Measurements from ENCODE around the gene IL34. TPM values are rescaled to one million over a fixed set of nuclear protein-coding genes. Genes with fewer than 3 reads are reported as not detected.

The IL34 gene
- polyA plus RNA-seq (2013), result 0.15 and 0.18 TPM in 2 replicates

- WGBS (ENCODE audit: extremely low coverage, insufficient coverage, insufficient read length), result no CpG with 5 or more reads among the region's 39 CpGs
- no peak within 1 kb of the TSS for H3K23ac ChIP-seq (ENCODE audit: low read length)
Measured at GRCh38 chr16:70646260-70647241, at the start of gene IL34. Gene IL34, plus strand, starts transcription at chr16:70646559. Its CDS starts 389 bp downstream, at chr16:70646948.

DNA sequence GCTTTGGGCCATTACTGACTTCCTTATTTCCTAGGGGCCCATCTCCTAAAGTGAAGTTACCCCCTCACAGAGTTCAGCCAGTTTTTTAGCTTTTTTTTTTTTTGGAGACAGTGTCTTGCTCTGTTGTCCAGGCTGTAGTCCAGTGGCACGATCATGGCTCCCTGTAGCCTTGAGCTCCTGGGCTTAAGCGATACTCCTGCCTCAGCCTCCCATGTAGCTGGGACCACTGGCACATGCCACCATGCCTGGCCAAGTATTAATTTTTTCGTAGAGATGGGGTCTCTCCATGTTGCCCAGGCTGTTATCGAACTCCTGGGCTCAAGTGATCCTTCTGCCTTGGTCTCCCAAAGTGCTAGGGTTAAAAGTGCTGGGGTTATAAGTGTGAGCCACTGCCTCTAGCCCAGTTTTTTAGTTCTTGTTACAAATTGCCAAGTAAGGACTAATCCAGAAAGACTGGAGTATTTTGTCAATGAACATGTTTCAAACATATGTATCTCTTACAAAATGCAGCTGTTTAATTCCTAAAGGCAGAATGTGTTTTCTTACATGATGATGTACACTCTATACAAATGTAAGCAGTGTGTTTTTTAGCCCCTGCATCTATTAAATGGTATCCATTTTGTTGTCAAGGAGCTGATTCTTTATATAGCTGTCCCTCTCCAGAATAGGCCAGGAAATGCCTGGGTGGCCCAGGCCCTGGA, 49.1 kb upstream of the IL34 start:
- no peak overlapping the region for H4K12ac ChIP-seq (ENCODE audit: low read depth, low read length)
- H2AK5ac ChIP-seq (ENCODE audit: low read length), result no peak overlapping the region
- no peaks in the 10 kb centered on the region for H3K9me3 ChIP-seq (ENCODE audit: insufficient read depth, low read depth, low read length)
- no peak overlapping the region for H2BK120ac ChIP-seq (ENCODE audit: insufficient read depth, low read length, poor library complexity)
- no peak overlapping the region for H3K27ac ChIP-seq (ENCODE audit: low read depth, low read length)
- H3K4me3 ChIP-seq (ENCODE audit: low read depth, low read length), result no peak overlapping the region
- no peak for DNase-seq
- H3K23ac ChIP-seq (ENCODE audit: low read length), result no peak overlapping the region
- no peak overlapping the region for H2BK5ac ChIP-seq (ENCODE audit: low read depth, low read length, poor library complexity)
- no peaks in the 10 kb centered on the region for H3K27me3 ChIP-seq (ENCODE audit: insufficient read depth, low read length)
- H3K36me3 ChIP-seq (ENCODE audit: control insufficient read depth in 1 of 2, insufficient read depth in 2 of 2, low read length in 2 of 2), result no peaks in the 10 kb centered on the region
- no peak overlapping the region for H3K9ac ChIP-seq (ENCODE audit: low read length)
- H3K4ac ChIP-seq (ENCODE audit: low read depth, low read length), result no peak overlapping the region
- H3K79me2 ChIP-seq (ENCODE audit: control insufficient read depth, insufficient read depth, low read length, poor library complexity), result no peaks in the 10 kb centered on the region
- no peaks in the 10 kb centered on the region for H3K79me1 ChIP-seq (ENCODE audit: low read length)
- H3K14ac ChIP-seq (ENCODE audit: low read length), result no peak overlapping the region
- H4K91ac ChIP-seq (ENCODE audit: low read depth, low read length), result no peak overlapping the region
- H3K18ac ChIP-seq (ENCODE audit: low read length), result no peak overlapping the region
- no peaks in the 10 kb centered on the region for H3K4me1 ChIP-seq (ENCODE audit: control insufficient read depth in 1 of 2, insufficient read depth in 2 of 2, low read length in 2 of 2)
- H4K8ac ChIP-seq (ENCODE audit: low read depth, low read length), result no peak overlapping the region
- no peak overlapping the region for H2BK12ac ChIP-seq (ENCODE audit: low read length)
- no peak overlapping the region for H3K4me2 ChIP-seq (ENCODE audit: low read length)
- H2AFZ ChIP-seq (ENCODE audit: insufficient read depth, low read length, poor library complexity), result no peak overlapping the region
- WGBS (ENCODE audit: extremely low coverage, insufficient coverage, insufficient read length), result no CpG with 5 or more reads among the region's 4 CpGs

More at GRCh38 chr16:70646260-70647241, at the start of gene IL34:
- Histone ChIP-seq H3K4me2 (ENCODE audit: low read length) (no peak within 1 kb of the TSS), H2AFZ (ENCODE audit: insufficient read depth, low read length, poor library complexity) (no peak within 1 kb of the TSS), H2BK12ac (ENCODE audit: low read length) (no peak within 1 kb of the TSS), H3K4ac (ENCODE audit: low read depth, low read length) (no peak within 1 kb of the TSS), H4K8ac (ENCODE audit: low read depth, low read length) (no peak within 1 kb of the TSS), H3K4me1 (ENCODE audit: control insufficient read depth in 1 of 2, insufficient read depth in 2 of 2, low read length in 2 of 2) (peaks cover 0 to 2% of the 10 kb centered on the region in 2 experiments), H3K27ac (ENCODE audit: low read depth, low read length) (no peak within 1 kb of the TSS), H3K14ac (ENCODE audit: low read length) (no peak within 1 kb of the TSS), H3K18ac (ENCODE audit: low read length) (no peak within 1 kb of the TSS), H3K4me3 (ENCODE audit: low read depth, low read length) (no peak within 1 kb of the TSS), H3K36me3 (ENCODE audit: control insufficient read depth in 1 of 2, insufficient read depth in 2 of 2, low read length in 2 of 2) (peaks cover 0 to 2% of the 10 kb centered on the region in 2 experiments), H4K91ac (ENCODE audit: low read depth, low read length) (no peak within 1 kb of the TSS), H2BK120ac (ENCODE audit: insufficient read depth, low read length, poor library complexity) (no peak within 1 kb of the TSS), H2AK5ac (ENCODE audit: low read length) (no peak within 1 kb of the TSS), H4K12ac (ENCODE audit: low read depth, low read length) (no peak within 1 kb of the TSS), H3K79me1 (ENCODE audit: low read length) (no peaks in the 10 kb centered on the region), H3K9ac (ENCODE audit: low read length) (no peak within 1 kb of the TSS), H3K9me3 (ENCODE audit: insufficient read depth, low read depth, low read length) (peaks cover 4% of the 10 kb centered on the region), H3K27me3 (ENCODE audit: insufficient read depth, low read length) (no peaks in the 10 kb centered on the region), H2BK5ac (ENCODE audit: low read depth, low read length, poor library complexity) (no peak within 1 kb of the TSS), H3K79me2 (ENCODE audit: control insufficient read depth, insufficient read depth, low read length, poor library complexity) (no peaks in the 10 kb centered on the region)
- peak; percentile 96 to 98 for DNase-seq

DNA sequence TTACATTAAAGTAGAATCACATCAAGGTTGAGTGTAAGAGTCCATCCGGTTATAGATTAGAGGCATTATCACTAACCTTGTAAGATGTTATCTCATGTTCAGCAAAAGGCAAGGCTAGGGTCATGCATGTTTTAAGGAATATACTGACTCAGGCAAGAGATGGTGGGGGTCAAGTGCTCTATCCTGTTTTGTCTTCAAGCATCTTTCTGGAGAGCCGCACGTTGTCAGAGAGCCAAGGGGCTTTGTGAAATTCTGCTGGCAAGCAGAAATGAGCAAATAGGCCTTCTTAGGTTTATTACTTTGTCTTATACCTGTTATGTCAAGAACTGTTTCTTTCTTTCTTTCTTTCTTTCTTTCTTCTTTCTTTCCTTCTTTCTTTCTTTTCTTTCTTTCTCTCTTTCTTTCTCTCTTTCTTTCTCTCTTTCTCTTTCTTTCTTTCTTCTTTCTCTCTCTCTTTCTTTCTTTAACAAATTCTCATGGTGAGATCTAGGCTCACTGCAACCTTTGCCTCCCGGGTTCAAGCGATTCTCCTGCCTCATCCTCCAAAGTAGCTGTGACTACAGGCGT, 47.3 kb upstream of the IL34 start:
- Histone ChIP-seq H3K79me1 (ENCODE audit: low read length) (no peaks in the 10 kb centered on the region), H4K12ac (ENCODE audit: low read depth, low read length) (no peak overlapping the region), H2BK120ac (ENCODE audit: insufficient read depth, low read length, poor library complexity) (no peak overlapping the region), H3K27me3 (ENCODE audit: insufficient read depth, low read length) (no peaks in the 10 kb centered on the region), H4K91ac (ENCODE audit: low read depth, low read length) (no peak overlapping the region), H3K18ac (ENCODE audit: low read length) (no peak overlapping the region), H2AFZ (ENCODE audit: insufficient read depth, low read length, poor library complexity) (no peak overlapping the region), H4K8ac (ENCODE audit: low read depth, low read length) (no peak overlapping the region), H3K27ac (ENCODE audit: low read depth, low read length) (no peak overlapping the region), H3K36me3 (ENCODE audit: control insufficient read depth in 1 of 2, insufficient read depth in 2 of 2, low read length in 2 of 2) (no peaks in the 10 kb centered on the region), H3K4me1 (ENCODE audit: control insufficient read depth in 1 of 2, insufficient read depth in 2 of 2, low read length in 2 of 2) (no peaks in the 10 kb centered on the region), H3K4me3 (ENCODE audit: low read depth, low read length) (no peak overlapping the region), H3K9me3 (ENCODE audit: insufficient read depth, low read depth, low read length) (no peaks in the 10 kb centered on the region), H3K23ac (ENCODE audit: low read length) (no peak overlapping the region), H2AK5ac (ENCODE audit: low read length) (no peak overlapping the region), H3K9ac (ENCODE audit: low read length) (no peak overlapping the region), H3K14ac (ENCODE audit: low read length) (no peak overlapping the region), H3K4ac (ENCODE audit: low read depth, low read length) (no peak overlapping the region), H2BK12ac (ENCODE audit: low read length) (no peak overlapping the region), H3K4me2 (ENCODE audit: low read length) (no peak overlapping the region), H3K79me2 (ENCODE audit: control insufficient read depth, insufficient read depth, low read length, poor library complexity) (no peaks in the 10 kb centered on the region), H2BK5ac (ENCODE audit: low read depth, low read length, poor library complexity) (no peak overlapping the region)
- no peak for DNase-seq
- WGBS (ENCODE audit: extremely low coverage, insufficient coverage, insufficient read length), result no CpG with 5 or more reads among the region's 6 CpGs

GRCh38 chr16:70600730-70601129, 45.6 kb upstream of the IL34 start:
- Histone ChIP-seq H3K36me3 (ENCODE audit: control insufficient read depth in 1 of 2, insufficient read depth in 2 of 2, low read length in 2 of 2) (no peaks in the 10 kb centered on the region), H3K4ac (ENCODE audit: low read depth, low read length) (no peak overlapping the region), H3K9me3 (ENCODE audit: insufficient read depth, low read depth, low read length) (no peaks in the 10 kb centered on the region), H3K4me1 (ENCODE audit: control insufficient read depth in 1 of 2, insufficient read depth in 2 of 2, low read length in 2 of 2) (no peaks in the 10 kb centered on the region), H3K23ac (ENCODE audit: low read length) (no peak overlapping the region), H3K27ac (ENCODE audit: low read depth, low read length) (no peak overlapping the region), H4K12ac (ENCODE audit: low read depth, low read length) (no peak overlapping the region), H2AFZ (ENCODE audit: insufficient read depth, low read length, poor library complexity) (no peak overlapping the region), H2BK12ac (ENCODE audit: low read length) (no peak overlapping the region), H3K4me2 (ENCODE audit: low read length) (no peak overlapping the region), H3K9ac (ENCODE audit: low read length) (no peak overlapping the region), H3K27me3 (ENCODE audit: insufficient read depth, low read length) (no peaks in the 10 kb centered on the region), H4K8ac (ENCODE audit: low read depth, low read length) (no peak overlapping the region), H2BK120ac (ENCODE audit: insufficient read depth, low read length, poor library complexity) (no peak overlapping the region), H2BK5ac (ENCODE audit: low read depth, low read length, poor library complexity) (no peak overlapping the region), H3K79me2 (ENCODE audit: control insufficient read depth, insufficient read depth, low read length, poor library complexity) (no peaks in the 10 kb centered on the region), H4K91ac (ENCODE audit: low read depth, low read length) (no peak overlapping the region), H3K4me3 (ENCODE audit: low read depth, low read length) (no peak overlapping the region), H3K79me1 (ENCODE audit: low read length) (no peaks in the 10 kb centered on the region), H3K14ac (ENCODE audit: low read length) (no peak overlapping the region), H3K18ac (ENCODE audit: low read length) (no peak overlapping the region), H2AK5ac (ENCODE audit: low read length) (no peak overlapping the region)
- WGBS (ENCODE audit: extremely low coverage, insufficient coverage, insufficient read length), result no CpG with 5 or more reads among the region's 3 CpGs
- no peak for DNase-seq
